ENCODE data around the gene IER5L. TPM values are rescaled to one million over a fixed set of nuclear protein-coding genes. Genes with fewer than 3 reads are reported as not detected.

The IER5L gene
- total and polyA plus RNA-seq, 4 donors = 0.40 to 3.3 (median 2.5) TPM

DNA sequence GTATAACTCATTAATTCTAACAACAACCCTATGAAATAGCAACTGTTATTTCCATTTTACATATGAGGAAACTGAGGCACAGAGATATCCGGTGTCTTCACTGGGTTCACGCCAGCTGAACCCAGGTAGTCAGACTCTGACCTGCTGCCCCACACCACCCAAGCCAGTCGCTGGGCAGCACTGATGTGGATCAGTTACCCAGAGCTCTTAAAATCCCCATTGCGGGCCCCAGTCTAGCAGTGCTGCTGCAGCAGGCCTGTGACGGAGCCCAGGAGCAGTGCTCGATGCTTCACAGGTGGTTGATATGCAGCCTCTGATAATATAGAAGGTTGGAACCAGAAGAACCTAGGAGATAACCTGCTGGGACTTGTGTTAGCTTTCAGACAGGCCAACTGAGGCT lies 42.6 kb downstream of the IER5L start:
- WGBS = 93% methylated on average over 6 of the region's 6 CpGs
- H3K27ac ChIP-seq (ENCODE audit: low read depth in 1 of 2, low read length in 2 of 2) = no peak overlapping the region
- H3K36me3 ChIP-seq (ENCODE audit: control insufficient read depth in 4 of 4, insufficient read depth in 3 of 4, low read depth in 1 of 4, low read length in 3 of 4) = peaks cover 2 to 11% (median 5%) of the 10 kb centered on the region in 4 donors
- peaks cover 9 to 46% (median 31%) of the 10 kb centered on the region in 4 donors for H3K4me1 ChIP-seq (ENCODE audit: control insufficient read depth in 4 of 4, insufficient read depth in 4 of 4, low read length in 3 of 4)
- H3K9me3 ChIP-seq (ENCODE audit: control insufficient read depth in 4 of 4, low read length in 3 of 4) = no peaks in the 10 kb centered on the region
- no peak overlapping the region for H3K4me3 ChIP-seq (ENCODE audit: low read depth in 1 of 3, low read length in 3 of 3)
- no peak for DNase-seq (ENCODE audit: low spot score)
- TF ChIP-seq, protein P1, sequence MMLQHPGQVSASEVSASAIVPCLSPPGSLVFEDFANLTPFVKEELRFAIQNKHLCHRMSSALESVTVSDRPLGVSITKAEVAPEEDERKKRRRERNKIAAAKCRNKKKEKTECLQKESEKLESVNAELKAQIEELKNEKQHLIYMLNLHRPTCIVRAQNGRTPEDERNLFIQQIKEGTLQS (IDR thresholded peaks at IDR 0.05) = no peak
- TF ChIP-seq, protein P2, sequence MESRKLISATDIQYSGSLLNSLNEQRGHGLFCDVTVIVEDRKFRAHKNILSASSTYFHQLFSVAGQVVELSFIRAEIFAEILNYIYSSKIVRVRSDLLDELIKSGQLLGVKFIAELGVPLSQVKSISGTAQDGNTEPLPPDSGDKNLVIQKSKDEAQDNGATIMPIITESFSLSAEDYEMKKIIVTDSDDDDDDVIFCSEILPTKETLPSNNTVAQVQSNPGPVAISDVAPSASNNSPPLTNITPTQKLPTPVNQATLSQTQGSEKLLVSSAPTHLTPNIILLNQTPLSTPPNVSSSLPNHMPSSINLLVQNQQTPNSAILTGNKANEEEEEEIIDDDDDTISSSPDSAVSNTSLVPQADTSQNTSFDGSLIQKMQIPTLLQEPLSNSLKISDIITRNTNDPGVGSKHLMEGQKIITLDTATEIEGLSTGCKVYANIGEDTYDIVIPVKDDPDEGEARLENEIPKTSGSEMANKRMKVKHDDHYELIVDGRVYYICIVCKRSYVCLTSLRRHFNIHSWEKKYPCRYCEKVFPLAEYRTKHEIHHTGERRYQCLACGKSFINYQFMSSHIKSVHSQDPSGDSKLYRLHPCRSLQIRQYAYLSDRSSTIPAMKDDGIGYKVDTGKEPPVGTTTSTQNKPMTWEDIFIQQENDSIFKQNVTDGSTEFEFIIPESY (IDR thresholded peaks at IDR 0.05) = no peak
- no peak for TF ChIP-seq RAD21 (IDR thresholded peaks at IDR 0.05)
- TF ChIP-seq GABPA (IDR thresholded peaks at IDR 0.05 in 1 of 2, conservative IDR thresholded peaks at IDR 0.05 in 1 of 2) = no peak
- no peak for TF ChIP-seq SP1 (IDR thresholded peaks at IDR 0.05)
- H3K27me3 ChIP-seq (ENCODE audit: control insufficient read depth in 4 of 4, insufficient read depth in 4 of 4, low read length in 3 of 4) = no peaks in the 10 kb centered on the region
- H3K9ac ChIP-seq (ENCODE audit: low read depth in 1 of 2, low read length in 2 of 2) = no peak overlapping the region

DNA sequence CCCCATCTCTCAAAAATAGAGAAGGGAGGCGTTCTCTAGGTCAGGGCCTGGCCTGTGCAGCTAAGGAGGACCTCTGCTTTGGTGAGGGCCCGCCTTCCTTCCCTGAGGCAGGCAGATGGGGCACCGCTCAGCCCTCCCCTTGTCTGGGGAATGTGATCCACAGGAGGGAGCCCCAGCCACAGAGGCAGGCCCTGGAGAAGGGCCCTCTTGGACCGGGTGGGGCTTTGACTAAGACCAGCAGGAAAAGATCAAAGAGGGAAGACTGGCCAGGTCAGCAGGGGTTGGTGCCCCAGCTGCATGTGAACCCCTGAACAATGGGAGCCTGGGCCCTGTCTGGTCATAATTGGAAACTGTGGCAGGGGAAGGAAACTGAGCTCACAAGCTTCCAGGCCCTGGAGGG lies 45.0 kb downstream of the IER5L start:
- no peaks in the 10 kb centered on the region for H3K9me3 ChIP-seq (ENCODE audit: control insufficient read depth in 4 of 4, low read length in 3 of 4)
- WGBS = 96% methylated on average over 4 of the region's 4 CpGs
- H3K4me3 ChIP-seq (ENCODE audit: low read depth in 1 of 3, low read length in 3 of 3) = no peak overlapping the region
- TF ChIP-seq RXRA (IDR thresholded peaks at IDR 0.05) (no peak), NR2F2 (IDR thresholded peaks at IDR 0.05) (no peak), TAF1 (conservative IDR thresholded peaks at IDR 0.05) (no peak), EGR1 (IDR thresholded peaks at IDR 0.05; ENCODE audit: low read depth in 2 of 2) (no peak), YY1 (IDR thresholded peaks at IDR 0.05) (no peak), HNF4G (IDR thresholded peaks at IDR 0.05) (no peak), RAD21 (IDR thresholded peaks at IDR 0.05) (no peak)
- TF ChIP-seq, protein P1 (IDR thresholded peaks at IDR 0.05) = no peak
- TF ChIP-seq, protein P3, sequence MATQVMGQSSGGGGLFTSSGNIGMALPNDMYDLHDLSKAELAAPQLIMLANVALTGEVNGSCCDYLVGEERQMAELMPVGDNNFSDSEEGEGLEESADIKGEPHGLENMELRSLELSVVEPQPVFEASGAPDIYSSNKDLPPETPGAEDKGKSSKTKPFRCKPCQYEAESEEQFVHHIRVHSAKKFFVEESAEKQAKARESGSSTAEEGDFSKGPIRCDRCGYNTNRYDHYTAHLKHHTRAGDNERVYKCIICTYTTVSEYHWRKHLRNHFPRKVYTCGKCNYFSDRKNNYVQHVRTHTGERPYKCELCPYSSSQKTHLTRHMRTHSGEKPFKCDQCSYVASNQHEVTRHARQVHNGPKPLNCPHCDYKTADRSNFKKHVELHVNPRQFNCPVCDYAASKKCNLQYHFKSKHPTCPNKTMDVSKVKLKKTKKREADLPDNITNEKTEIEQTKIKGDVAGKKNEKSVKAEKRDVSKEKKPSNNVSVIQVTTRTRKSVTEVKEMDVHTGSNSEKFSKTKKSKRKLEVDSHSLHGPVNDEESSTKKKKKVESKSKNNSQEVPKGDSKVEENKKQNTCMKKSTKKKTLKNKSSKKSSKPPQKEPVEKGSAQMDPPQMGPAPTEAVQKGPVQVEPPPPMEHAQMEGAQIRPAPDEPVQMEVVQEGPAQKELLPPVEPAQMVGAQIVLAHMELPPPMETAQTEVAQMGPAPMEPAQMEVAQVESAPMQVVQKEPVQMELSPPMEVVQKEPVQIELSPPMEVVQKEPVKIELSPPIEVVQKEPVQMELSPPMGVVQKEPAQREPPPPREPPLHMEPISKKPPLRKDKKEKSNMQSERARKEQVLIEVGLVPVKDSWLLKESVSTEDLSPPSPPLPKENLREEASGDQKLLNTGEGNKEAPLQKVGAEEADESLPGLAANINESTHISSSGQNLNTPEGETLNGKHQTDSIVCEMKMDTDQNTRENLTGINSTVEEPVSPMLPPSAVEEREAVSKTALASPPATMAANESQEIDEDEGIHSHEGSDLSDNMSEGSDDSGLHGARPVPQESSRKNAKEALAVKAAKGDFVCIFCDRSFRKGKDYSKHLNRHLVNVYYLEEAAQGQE (IDR thresholded peaks at IDR 0.05) = no peak
- peaks cover 3 to 20% (median 9%) of the 10 kb centered on the region in 4 donors for H3K36me3 ChIP-seq (ENCODE audit: control insufficient read depth in 4 of 4, insufficient read depth in 3 of 4, low read depth in 1 of 4, low read length in 3 of 4)
- no peaks in the 10 kb centered on the region for H3K27me3 ChIP-seq (ENCODE audit: control insufficient read depth in 4 of 4, insufficient read depth in 4 of 4, low read length in 3 of 4)
- DNase-seq (ENCODE audit: low spot score) = no peak
- no peak overlapping the region for H3K27ac ChIP-seq (ENCODE audit: low read depth in 1 of 2, low read length in 2 of 2)
- H3K9ac ChIP-seq (ENCODE audit: low read depth in 1 of 2, low read length in 2 of 2) = no peak overlapping the region
- H3K4me1 ChIP-seq (ENCODE audit: control insufficient read depth in 4 of 4, insufficient read depth in 4 of 4, low read length in 3 of 4) = peaks cover 3 to 29% (median 19%) of the 10 kb centered on the region in 4 donors

Data from liver (tissue), 9 donors.